CD4-positive, alpha-beta T cell treated with Interleukin-15 for 1 hour (primary cell): ENCODE results near the gene NCS1.
"Not testable (repeated sequence)": the region's sequence is repeated elsewhere in the genome, so short reads cannot be mapped to it uniquely, and the experiment has no call there.

Experiments
- DNase-seq: peaks from one replicate; pipeline ENCODE4 v3.0.0-alpha.2; 2020

Gene NCS1

DNA sequence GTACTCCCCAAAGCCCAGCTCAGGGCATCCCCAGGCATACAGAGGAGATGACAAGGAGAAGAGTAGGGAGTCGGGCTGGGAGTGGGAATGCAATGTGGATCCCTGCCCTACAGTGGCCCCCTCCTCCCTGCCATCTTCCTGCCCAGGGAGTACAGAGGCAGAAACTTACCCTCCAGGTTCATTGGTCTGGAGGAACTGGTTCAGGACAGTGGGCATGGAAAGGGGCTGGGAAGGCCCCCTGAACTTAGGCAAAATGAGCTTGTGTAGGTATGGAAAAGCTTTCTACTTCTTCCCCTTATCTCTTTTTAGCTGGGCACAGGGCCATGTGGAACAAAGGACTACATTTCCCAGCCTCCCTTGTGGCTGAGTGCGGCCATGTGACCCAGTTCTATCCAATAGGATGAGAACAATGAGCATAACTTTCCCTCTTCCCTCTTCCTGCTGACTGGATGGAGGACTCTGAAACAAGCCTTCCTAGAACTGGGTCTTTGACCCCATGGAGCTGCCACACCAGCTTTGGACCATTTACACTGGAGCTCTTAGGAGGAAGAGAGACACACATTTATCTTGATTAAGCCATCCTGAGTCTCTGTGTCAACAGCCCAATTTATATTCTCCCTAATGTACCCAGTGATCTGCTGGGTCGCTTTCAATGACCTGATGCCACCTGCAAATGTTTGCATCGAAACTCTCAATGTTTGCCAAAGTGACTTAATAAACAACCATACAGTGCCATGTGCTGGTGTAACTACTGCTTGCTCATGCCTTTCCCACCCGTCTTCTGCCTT is 68.4 kb downstream of the NCS1 start:
- peak; percentile 33 for DNase-seq

DNA sequence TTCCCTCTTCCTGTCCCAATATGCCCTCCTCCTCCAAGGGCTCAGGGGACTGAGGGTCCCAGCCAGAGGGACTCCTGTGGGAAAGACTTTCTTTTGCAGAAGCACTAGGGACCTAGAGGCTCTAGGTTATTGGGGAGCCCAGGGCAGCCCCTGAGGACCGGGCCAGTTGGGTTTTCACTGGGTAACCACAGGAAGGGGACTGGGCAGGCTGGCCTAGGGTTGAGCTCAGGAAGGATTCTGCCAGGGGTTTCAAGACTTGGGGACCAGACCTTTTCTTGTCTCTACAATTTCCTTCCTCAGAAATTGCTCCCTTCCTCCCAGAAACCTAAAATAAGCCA is 69.0 kb downstream of the NCS1 start:
- no peak for DNase-seq

DNA sequence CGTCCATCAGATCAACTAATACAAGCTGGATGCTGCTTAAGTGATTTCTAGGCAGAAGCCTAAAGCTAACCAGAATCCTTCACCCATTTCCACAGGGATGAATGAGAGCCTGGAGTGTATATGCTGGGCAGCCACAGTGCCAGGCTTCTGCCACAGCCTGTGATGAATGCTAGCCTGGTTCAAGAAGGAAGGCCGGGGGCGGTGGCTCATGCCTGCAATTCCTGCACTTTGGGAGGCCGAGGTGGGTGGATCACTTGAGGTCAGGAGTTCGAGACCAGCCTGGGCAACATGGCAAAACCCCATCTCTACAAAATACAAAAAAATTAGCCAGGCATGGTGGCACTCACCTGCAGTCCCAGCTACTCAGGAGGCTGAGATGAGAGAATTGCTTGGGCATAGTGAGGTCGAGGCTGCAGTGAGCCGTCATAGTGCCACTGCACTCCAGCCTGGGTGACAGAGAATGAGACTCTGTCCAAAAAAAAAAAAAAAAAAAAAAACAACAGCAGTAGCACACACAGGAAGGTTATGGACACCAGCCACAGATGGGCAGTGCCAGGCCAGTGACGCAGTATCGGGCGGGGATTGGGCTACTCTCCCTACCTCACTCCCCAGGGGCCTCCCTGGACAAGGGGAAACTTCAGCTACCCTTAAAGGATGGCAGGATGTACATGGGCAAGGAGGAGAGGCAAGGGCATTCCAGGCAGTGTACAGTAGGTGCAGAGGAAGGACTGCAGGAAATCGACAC is 70.2 kb downstream of the NCS1 start:
- DNase-seq, result no peak

DNA sequence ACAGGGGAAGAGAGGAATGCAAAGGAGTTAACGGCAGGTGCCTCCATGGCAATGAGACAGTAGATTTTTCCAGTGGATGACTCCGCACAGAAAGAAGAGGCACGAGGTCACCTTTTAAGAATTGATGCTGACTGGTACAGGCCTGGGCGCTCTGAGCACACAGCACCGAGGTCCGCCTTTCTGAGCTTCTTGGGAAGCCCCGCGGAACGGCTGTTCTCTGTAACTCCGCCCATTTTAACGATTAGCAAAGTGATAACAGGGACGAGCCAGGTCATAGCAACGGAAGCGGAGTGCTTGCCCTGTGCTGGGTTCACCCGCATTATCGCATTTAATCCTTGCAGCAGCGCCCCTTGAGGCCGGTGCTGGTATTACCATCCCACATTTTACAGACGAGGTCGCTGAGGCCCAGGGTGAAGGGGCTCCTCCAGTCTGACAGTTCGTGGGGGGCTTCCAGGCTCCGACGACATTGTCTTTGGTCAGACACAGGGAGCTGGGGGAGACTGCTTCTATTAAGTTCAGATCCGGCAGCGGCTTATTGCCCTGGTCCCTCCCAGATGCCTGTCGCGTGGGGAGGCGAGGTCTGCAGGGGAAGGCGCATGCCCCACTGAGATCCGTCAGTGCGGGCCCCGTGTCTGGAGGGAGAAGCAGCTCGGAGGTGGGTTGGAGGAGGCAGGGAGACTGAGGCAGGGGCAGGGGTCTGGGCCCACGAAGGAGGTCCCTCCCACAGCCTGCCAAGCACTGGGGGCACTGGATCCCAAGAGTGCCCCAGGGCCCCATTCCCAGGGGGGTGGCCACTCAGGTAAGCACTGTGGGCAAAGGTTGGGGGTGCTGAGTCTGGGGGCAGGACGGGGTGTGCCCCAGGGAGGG is 71.0 kb downstream of the NCS1 start:
- peak; percentile 73 for DNase-seq

DNA sequence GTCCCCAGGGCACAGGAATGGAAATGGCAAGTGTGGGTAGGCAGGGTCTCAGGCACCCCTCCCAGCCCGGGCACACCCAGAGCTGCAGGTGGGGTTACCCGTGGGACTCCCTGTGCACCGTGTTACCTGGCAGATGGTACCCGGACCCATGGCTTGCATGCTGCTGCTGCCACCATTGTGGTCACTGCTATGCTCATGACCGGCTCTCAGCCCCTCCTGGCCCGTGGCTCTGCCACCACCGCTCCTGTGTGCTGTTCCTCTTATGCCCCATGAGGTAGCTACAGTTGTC is 71.6 kb downstream of the NCS1 start:
- DNase-seq, result no peak

DNA sequence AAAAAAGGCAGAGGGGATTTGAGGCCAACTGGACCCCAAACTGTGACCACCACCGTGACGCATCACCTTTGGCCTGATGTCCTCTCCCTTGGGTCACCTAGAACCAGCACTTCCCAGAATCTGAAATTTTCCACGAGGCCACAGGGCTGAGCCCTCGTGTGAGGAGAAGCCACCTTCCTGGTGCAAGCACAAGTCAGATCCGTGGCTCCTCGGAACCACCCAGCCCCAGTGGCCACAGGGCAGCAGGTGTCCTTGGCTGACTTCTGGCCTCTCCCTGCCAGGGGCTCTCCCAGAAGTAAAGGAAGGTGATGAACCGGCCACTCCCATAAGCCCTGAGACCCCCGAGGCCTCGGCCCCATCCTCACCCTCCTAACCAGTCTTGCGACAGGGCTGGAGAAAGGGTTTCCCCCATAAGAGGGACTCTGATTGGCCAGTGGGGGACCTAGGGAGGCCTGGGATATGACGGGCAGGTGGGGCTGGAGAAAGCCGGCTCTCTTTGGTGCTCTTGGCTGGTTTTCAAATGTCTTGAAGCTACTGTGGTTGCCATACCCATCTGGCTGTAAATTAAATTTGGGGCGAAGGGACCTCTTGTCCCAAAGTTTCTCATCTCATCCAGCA is 72.5 kb downstream of the NCS1 start:
- DNase-seq, result no peak

DNA sequence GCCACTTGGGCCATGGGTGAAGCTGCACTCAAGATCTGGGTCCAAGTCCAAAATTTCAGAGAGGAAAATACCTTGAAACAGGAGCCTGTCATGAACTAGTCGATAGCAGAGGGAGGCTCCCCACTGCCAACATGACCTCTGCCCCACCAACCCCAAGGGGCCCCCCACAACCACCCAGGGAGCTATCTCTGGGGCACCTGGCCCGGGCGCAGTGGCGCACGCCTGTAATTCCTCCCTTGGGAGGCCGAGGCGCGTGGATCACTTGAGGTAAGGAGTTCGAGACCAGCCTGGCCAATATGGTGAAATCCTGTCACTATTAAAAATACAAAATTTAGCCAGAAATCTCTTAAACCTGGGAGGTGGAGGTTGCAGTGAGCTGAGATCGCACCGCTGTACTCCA is 73.3 kb downstream of the NCS1 start:
- no peak for DNase-seq

DNA sequence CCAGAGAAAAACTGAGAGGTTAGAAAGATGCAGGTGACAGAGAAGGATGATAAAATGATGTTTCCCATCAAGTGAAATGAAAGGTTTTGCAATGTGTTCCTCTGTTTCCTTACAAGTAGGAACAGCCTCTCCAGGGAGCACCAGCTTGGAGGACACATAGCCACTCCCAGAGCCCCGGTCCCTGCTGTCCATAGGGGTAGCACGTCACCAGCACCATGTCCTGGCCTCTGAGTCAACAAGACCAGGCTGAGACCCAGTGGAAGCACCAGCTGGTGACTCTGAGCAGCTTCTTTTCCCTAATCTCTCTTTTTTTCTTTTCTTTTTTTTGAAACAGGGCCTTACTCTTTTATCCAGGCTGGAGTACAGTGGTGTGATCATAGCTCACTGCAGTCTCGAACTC is 73.9 kb downstream of the NCS1 start:
- no peak for DNase-seq

DNA sequence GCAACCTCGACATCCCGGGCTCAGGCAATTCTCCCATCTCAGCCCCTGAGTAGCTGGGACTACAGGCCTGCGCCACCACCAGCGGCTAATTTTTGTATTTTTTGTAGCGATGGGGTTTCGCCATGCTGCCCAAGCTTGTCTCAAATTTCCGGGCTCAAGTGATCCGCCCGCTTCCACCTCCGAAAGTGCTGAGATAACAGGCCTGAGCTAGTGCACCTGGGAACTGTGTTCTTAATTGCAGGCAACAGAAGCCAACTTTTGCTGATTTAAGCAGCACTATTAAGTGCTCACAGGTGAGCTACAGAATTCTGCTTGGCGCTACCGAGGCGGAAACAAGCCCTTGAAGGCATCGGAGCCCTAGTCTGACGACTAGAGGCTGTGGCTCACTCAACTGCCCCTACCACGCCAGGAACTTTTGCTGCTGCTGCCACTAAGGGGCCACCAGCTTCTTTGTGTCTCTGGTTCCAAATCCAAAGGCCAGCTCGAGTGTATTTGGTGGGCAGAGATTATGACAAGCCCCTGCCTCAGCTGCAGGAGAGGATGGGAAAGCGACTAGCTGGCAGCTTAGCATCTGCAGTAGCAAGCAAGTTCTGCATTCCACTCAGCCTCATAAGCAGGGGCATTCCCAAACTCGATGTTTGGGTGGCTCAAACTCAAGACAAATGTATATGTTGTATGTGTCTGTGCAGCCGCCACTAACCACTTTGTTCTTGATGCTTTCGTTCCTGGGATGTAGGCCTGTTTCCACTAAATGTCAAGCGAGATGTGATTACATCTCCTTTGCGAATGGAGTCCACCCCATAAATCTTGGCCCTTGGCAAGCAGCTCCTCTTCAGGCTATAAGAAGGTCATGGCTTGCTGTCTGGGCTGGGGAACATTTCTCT is 82.8 kb downstream of the NCS1 start:
- no peak for DNase-seq

DNA sequence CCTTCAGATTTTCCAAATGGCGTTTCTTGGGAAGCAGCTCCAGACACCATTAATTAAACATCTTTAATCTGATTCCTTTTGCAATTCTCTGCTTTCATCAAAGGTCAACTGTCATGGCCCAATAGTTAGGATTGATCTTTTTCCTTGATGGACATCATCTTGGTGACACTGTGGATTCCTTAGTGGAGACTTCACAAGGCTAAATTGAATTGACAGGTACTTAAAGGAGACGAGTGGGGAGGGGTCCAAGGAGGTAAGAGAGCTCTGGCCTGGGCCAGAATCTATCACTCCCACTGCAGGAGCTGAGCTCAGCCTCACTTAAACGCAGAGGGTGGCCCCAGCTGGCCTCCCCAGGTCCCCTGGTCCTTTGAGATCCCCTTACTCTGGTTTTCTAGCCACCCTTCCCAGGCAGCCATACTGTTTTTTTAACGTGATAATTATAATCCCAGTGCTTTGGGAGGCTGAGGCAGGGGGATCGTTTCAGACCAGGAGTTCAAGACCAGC is 83.5 kb downstream of the NCS1 start:
- DNase-seq, result no peak

DNA sequence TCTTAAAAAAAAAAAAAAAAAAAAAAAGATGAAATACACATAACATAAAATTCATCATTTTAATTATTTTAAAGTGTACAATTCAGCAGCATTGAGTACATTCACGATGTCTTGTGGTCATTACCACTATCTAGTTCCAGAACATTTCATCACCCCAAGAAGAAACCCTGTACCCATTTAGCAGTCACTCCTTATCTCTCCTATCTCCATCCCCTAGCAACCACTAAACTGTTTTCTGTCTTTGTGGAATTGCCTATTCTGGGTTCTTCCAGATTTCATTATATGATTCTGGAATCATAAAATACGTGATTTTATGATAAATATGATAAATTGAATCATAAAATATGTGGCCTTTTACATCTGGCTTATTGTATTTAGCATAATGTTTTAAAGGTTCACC is 84.4 kb downstream of the NCS1 start:
- DNase-seq, result no peak

DNA sequence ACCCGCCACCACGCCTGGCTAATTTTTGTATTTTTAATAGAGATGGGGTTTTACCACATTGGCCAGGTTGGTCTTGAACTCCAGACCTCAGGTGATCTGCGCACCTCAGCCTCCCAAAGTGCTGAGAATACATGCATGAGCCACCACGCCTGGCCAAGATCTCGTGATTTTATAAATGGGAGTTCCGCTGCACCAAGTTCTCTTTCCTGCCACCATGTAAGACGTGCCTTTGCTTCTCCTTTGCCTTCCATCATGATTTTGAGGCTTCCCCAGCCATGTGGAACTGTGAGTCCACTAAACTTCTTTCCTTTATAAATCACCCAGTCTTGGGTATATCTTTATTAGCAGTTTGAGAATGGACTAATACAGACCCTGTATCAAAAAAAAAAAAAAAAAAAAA is 85.9 kb downstream of the NCS1 start:
- DNase-seq, result not testable (repeated sequence)

DNA sequence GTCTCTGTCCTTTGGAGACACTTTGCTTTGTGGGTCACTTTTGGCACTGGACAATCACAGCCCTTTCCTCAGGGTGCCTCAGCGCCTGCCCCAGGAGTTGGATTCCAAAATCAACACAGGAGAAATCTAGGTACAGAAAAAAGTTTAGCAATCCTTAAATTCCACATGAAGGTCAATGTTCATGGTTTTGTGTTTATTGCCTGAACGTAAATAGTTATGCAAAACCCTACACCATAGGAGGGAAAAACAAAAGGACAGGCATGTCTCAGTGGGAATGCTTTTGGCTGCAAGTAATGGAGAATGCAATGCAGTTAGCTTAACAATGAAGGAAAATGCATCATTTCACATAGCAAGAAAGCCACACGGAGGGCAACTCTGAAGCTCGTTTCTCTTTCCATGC is 86.8 kb downstream of the NCS1 start:
- DNase-seq, result no peak

DNA sequence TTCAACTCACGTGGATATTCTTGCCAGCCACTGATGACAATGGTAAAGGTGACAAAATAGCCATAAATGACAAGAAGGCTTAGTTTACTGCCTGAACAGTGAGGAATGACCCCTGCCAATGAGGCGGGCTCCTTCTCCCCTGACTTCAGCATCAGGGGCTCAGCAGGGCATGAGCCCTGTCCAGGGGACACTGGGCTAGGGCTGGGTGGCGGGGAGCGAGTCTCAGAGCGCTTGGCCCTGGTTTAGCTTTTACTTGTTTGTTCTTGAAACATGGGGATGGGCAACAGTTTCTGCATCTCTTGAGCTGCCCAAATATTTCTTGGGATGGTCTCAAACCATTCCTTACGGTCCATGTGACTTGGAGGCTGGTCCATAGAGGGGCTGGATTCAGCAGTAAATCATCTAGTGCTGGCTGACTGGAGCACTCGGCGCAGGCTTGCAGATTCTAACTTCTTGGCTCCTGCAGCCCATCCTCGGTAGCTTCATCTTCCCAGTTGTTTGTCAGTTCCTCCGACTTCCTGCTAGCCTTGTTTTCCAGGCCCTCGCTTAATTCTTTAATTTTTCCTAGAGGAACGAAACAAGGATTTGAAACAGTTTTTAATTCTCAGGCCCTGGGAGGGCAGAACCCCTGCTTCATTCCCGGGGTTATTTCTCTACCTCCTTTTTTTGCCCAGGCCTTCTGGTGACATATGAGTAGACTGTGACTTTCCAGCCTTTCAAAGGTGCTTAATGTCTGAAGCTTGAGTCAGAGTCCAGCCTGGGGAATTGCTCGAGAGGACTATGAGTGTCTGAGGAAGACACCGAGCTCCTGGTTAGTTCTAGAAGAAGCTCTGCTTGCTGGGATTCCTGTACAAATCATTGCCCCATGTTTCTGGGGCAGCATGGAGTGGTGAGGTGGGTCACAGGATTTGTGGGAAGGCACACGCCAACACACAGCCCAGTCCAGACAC is 88.9 kb downstream of the NCS1 start:
- no peak for DNase-seq

DNA sequence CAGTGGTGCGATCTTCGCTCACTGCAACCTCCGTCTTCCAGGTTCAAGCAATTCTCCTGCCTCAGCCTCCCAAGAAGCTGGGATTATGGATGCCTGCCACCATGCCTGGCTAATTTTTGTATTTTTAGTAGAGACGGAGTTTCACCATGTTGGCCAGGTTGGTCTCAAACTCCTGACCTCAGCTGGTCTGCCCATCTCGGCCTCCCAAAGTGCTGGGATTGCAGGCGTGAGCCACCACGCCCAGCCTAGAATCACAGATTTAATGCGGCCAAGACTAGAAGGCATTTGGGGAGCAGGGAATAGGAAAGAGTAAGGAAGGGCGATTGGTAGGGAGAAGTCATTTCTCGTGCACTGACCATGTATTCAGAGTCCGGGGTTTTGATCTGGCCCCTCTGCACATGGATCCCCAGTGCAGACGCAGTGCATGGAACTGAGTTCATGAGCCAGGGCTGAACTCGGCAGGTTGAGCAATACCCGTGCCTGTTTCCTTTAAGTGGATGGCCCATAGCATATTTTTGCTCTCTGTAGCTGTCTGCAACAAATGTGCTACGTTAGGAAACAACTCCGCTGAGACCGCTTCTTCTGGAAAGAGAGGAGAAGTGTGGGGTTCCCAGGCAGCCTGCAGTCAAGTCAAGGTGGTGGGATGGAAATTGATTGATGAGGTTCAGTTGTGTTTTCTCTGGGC is 90.0 kb downstream of the NCS1 start:
- DNase-seq, result no peak

DNA sequence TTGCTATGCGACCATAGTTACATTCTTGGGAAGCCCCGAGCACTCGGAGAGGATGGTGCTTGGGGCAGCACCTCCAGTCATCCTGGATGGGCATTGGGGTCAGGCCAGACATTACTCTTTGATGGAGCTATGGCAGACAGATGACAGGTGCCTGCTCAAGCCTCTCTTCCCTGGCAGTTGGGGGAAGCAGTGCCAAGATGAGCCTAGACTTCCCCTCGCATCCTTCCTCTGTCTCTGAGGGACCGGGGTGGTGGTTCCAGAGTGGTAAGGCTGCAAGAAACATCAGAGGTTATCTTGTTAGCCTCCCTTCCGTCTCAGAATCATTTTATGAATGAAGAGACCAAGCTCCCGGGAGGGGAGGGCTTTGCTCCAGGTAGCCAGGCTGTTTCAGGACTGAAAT is 90.6 kb downstream of the NCS1 start:
- no peak for DNase-seq

DNA sequence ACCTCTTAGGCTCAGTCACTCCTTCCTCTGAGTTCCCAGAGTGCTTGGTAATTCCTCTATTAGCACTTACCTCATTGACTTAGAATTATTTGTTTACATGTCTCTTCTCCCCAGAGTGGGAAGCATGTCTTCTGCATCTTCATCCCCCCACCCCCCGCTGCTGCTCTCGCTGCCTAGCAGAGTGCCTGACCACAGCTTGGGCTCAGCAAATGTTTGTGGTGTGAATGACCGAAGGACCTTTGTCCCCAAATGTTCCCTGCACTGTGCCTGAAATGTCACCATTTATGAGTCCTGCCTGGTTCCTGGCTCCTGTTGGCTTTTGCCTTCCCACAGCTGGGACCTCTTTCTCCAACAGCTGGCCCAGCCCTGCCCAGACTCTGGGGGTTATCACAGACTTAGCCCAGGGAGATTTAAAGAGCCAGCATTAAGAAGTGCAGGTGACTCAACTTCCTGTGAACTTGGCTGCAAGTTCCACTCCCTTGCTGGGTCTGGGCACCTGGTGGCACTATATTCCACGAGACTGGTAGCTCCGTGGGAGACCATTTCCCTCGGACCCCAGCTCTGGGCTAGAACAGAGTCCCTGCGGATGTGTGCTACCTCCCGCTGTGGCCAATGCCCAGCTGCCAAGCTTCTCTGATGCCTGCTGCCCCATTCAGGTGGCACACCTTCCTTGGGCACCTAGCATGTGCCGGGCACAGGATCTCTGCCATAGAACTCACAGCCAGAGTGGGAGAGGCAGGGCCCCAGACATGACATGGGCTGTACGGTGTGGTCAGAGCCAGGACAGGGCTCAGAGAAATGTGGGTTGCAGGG is 91.6 kb downstream of the NCS1 start:
- DNase-seq, result no peak

DNA sequence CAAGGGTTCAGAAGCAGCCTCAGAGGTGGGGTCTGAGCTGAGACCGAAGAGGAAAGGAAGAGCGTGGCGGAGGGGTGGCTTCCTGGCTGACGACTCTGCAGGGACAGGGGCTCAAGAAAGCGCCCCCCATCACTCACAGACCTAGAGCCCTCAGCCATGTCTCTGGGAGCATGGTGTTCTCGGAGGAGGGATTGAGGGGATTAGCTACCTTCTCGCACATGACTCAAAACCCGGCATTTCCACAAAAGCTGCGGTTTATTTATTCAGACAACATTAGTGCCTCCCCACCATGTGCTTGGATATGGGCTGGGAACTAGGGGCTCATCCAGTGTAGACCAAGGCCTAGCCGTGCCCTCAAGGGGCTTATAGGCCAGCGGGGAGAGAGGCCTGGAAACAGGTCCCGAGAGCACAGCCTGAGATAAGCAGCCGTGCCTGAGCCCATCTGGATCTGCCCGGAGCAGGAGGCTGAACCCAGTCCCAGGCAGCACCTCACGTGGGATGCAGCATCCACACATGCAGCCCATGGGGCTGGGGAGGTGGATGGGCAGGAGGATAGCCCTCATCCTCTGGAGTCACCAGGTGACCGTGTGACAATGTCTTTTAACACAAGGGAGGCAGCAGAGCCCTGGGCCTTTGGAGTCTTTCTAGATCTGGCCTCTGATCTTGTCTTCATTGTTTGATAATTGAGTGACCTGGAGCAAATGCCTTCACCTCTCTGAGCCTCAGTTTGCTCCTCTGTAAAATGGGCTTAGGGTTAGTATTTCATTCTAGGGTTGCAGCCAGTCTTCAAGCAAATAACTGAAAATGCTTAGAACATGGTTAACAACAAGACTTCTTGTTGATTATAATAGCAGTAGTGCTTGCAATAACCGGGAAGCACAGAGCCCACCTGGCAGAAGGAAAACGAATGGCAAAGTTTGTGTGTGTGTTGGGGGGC is 92.5 kb downstream of the NCS1 start:
- DNase-seq, result no peak
